ENCODE results near the gene ELP5. TPM values are rescaled to one million over a fixed set of nuclear protein-coding genes. Genes with fewer than 3 reads are reported as not detected.

The ELP5 gene
- total RNA-seq, 6 experiments from 2014 or later: 28.7 to 36.1 (median 34.0) TPM

DNA sequence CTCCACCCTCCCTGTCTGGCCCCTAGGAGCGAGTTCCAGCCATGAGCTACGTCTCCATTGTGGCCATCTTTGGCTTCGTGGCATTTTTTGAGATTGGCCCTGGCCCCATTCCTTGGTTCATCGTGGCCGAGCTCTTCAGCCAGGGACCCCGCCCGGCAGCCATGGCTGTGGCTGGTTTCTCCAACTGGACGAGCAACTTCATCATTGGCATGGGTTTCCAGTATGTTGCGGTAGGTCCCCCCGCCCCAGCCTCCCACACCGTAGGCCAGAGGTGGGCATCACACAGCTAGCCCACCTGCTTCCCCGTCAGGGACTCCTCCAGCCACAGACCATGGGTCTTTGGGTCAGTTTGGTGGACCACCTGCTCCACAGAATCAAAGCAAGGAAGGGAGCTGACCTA, 33.7 kb downstream of the ELP5 start:
- Mint-ChIP-seq H3K4me1 (ENCODE audit: low read depth) (no peaks in the 10 kb centered on the region; the same call in 1 of the 2 replicates), H3K27me3 (ENCODE audit: insufficient read depth) (peaks cover 54% of the 10 kb centered on the region), H3K27ac (no peak overlapping the region), H3K9me3 (no peaks in the 10 kb centered on the region), H3K36me3 (ENCODE audit: low read depth) (no peaks in the 10 kb centered on the region), H3K4me3 (no peak overlapping the region)
- no peak for TF ChIP-seq CTCF (IDR thresholded peaks at IDR 0.05)
- no peak for DNase-seq

- TF ChIP-seq CTCF (IDR thresholded peaks at IDR 0.05): no peak
- no peak for DNase-seq
- Mint-ChIP-seq H3K4me1 (ENCODE audit: low read depth) (no peaks in the 10 kb centered on the region), H3K27me3 (ENCODE audit: insufficient read depth) (peaks cover 72% of the 10 kb centered on the region), H3K9me3 (no peaks in the 10 kb centered on the region), H3K27ac (no peak overlapping the region), H3K4me3 (no peak overlapping the region), H3K36me3 (ENCODE audit: low read depth) (no peaks in the 10 kb centered on the region)
Observed at GRCh38 chr17:7289256-7290032, 37.4 kb downstream of the ELP5 start.

DNA sequence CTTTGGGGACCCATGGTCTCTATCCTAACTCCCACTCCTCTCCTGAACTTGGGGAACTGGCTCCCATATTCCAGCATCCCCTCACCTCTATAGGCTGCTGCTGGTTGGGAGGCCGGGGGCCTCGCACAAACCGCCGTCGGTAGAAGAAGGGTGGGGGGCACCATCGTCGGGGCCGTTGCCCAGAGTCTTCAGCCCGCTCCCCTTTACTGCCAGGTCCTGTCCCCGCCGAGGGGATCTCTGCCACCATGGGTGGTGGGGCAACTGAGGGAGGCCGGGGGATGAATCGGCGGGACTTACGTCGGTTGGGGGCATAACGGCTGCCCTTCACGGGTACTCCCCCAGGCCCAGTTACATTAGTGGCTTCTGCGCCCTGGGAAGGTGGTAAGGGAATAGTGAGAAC, 38.2 kb downstream of the ELP5 start:
- no peaks in the 10 kb centered on the region for H3K4me1 Mint-ChIP-seq (ENCODE audit: low read depth)
- H3K27ac Mint-ChIP-seq: no peak overlapping the region
- no peak for DNase-seq
- H3K27me3 Mint-ChIP-seq (ENCODE audit: insufficient read depth): peaks cover 68% of the 10 kb centered on the region
- no peak for TF ChIP-seq CTCF (IDR thresholded peaks at IDR 0.05)
- H3K36me3 Mint-ChIP-seq (ENCODE audit: low read depth): no peaks in the 10 kb centered on the region
- H3K9me3 Mint-ChIP-seq: no peaks in the 10 kb centered on the region
- no peak overlapping the region for H3K4me3 Mint-ChIP-seq

DNA sequence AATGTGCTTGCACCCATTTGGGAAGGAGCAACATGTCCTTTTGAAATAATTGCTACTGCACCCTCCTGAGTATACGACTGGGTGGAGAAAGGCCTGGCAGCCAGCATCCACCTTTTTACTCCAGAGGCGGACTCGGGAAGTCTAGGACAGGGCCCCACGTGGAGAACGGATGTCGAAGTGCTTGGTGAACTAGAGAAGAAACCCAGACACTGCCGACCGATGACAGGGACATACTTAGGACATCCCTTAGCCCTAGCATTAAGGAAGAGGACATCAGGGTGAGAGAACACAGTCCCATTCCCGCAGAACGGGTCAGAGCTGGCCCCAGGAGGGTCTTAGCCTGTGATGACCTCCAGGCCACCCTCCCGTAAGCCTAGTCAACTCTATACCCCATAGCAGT, 38.7 kb downstream of the ELP5 start:
- Mint-ChIP-seq H3K27ac (no peak overlapping the region), H3K4me3 (no peak overlapping the region)

DNA sequence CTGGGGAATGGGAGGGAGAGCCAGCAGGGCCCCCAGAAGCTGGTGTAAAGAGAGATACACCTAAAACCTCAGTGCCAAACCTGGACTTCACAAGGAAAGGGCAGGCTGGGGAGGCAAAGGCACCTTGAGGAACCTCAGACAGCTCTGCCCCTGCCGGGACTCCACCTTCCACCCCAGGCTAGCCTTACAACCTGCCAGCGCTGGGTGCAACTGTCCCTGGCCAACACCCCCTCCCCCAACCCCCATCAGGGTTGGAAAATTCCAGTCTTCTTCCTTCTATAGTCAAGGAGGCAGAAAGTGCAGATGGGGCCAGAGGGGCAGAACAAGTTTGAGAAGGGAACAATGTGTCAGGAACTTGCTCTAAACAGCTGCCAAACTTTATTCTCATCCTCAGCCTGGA, 40.2 kb downstream of the ELP5 start:
- no peaks in the 10 kb centered on the region for H3K9me3 Mint-ChIP-seq
- H3K36me3 Mint-ChIP-seq (ENCODE audit: low read depth): no peaks in the 10 kb centered on the region
- H3K4me1 Mint-ChIP-seq (ENCODE audit: low read depth): peaks cover 11% of the 10 kb centered on the region
- no peak for DNase-seq
- H3K4me3 Mint-ChIP-seq: no peak overlapping the region
- H3K27me3 Mint-ChIP-seq (ENCODE audit: insufficient read depth): peaks cover 61% of the 10 kb centered on the region
- H3K27ac Mint-ChIP-seq: no peak overlapping the region
- no peak for TF ChIP-seq CTCF (IDR thresholded peaks at IDR 0.05)

More for the DNA sequence above, 38.7 kb downstream of the ELP5 start:
- no peak for TF ChIP-seq CTCF (IDR thresholded peaks at IDR 0.05)
- Mint-ChIP-seq H3K27me3 (ENCODE audit: insufficient read depth) (peaks cover 66% of the 10 kb centered on the region), H3K4me1 (ENCODE audit: low read depth) (no peaks in the 10 kb centered on the region), H3K9me3 (no peaks in the 10 kb centered on the region), H3K36me3 (ENCODE audit: low read depth) (no peaks in the 10 kb centered on the region)
- no peak for DNase-seq

Measured in HFFc6 (cell line).